Measurements from ENCODE around the gene FCN2.

DNA sequence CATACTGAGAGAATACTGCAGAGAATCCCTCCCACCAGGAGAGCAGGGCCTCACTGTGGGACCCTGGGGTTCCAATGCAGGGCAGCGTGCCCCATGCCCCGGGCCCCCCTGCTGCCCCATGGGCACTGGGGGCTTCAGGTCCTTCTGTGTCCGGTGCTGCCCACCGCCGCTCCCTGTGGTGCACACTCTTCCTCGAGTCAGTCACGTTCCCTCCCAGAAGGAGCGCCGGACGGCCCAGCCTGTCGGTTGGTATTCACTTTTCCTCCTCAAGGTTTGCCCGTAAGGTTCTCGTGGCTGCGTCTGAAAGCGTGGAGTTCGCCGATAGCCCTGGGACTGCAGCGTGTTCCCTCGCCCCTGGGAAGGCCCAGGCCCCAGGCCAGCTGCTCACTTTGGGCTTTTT, 48.1 kb upstream of the FCN2 start:
- TF ChIP-seq, protein P1, sequence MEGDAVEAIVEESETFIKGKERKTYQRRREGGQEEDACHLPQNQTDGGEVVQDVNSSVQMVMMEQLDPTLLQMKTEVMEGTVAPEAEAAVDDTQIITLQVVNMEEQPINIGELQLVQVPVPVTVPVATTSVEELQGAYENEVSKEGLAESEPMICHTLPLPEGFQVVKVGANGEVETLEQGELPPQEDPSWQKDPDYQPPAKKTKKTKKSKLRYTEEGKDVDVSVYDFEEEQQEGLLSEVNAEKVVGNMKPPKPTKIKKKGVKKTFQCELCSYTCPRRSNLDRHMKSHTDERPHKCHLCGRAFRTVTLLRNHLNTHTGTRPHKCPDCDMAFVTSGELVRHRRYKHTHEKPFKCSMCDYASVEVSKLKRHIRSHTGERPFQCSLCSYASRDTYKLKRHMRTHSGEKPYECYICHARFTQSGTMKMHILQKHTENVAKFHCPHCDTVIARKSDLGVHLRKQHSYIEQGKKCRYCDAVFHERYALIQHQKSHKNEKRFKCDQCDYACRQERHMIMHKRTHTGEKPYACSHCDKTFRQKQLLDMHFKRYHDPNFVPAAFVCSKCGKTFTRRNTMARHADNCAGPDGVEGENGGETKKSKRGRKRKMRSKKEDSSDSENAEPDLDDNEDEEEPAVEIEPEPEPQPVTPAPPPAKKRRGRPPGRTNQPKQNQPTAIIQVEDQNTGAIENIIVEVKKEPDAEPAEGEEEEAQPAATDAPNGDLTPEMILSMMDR (IDR thresholded peaks at IDR 0.05), result no peak
- no peak for TF ChIP-seq ZFX (IDR thresholded peaks at IDR 0.05; ENCODE audit: borderline replicate concordance)
